Testis (tissue), 3 donors: ENCODE measurements around the gene PSENEN. TPM values are rescaled to one million over a fixed set of nuclear protein-coding genes. Genes with fewer than 3 reads are reported as not detected.

Source experiments
- DNase-seq: peaks from one replicate; pipeline ENCODE4 v3.0.0-alpha.2; 2019
- H3K27ac ChIP-seq, 2 donors: fragments of 200-600 bp; sonication (generic); one replicate each; pipeline ENCODE4 v1.5.1; 2019
- H3K27me3 ChIP-seq: fragments of 200-600 bp; sonication (generic); one replicate; pipeline ENCODE4 v1.5.1; 2019
- H3K36me3 ChIP-seq: fragments of 200-600 bp; sonication (generic); one replicate; pipeline ENCODE4 v1.5.1; 2017; ENCODE audit warnings: low read depth; ENCODE audit errors: missing control alignments
- H3K4me1 ChIP-seq: fragments of 200-600 bp; sonication (generic); one replicate; pipeline ENCODE4 v1.5.1; 2019
- H3K4me3 ChIP-seq, 2 donors: fragments of 200-600 bp; sonication (generic); one replicate each; pipeline ENCODE4 v1.5.1; 2017 to 2019
- H3K9me3 ChIP-seq: fragments of 200-600 bp; sonication (generic); one replicate; pipeline ENCODE4 v1.5.1; 2017
- CTCF ChIP-seq, 3 experiments: fragments of 450-650 bp in 2 of 3; fragments of 200-600 bp in 1 of 3; sonication (generic) in 1 of 3; IDR thresholded peaks; one replicate each; pipeline ENCODE4 v1.5.1; 2016 to 2019; ENCODE audit warnings: antibody characterized with exemption in 3 of 3, mild to moderate bottlenecking in 2 of 3, moderate library complexity in 1 of 3
- POLR2A ChIP-seq: fragments of 450-650 bp; IDR thresholded peaks from one replicate; pipeline ENCODE4 v1.6.1; 2017; ENCODE audit warnings: antibody characterized with exemption, mild to moderate bottlenecking, moderate library complexity
- whole genome bisulfite sequencing, 2 donors: methylation state at CpG; one replicate each; pipeline ENCODE4 v1.1.5; 2018; 5-methylcytosine and 5-hydroxymethylcytosine counted together
- intact Hi-C: fragments of 100-400 bp; cut with DNase I; formaldehyde crosslinking; loops from one replicate; pipeline ENCODE4 v1.15.1; 2023; ENCODE audit warnings: low total_unique reads
- polyA plus RNA-seq: library from polyadenylated mRNA; stranded (reverse); fragments of 350-450 nt; fragmentation: Illumina TruSeq; extraction: RNeasy Lipid Tissue Mini Kit (QIAGEN cat#74804); gene quantifications from one replicate; pipeline ENCODE4 v1.2.3, GENCODE V29; 2014; ENCODE audit warnings: low read depth, low replicate concordance; ENCODE audit not compliant: insufficient read depth
- total RNA-seq, 2 donors: library from RNA; depleted of rRNA; stranded (reverse); fragments of >200 nt; gene quantifications; one replicate each; pipeline ENCODE4 v1.2.3, GENCODE V29; 2016

Gene PSENEN
- total and polyA plus RNA-seq, 3 donors from 2014 or later = 100 to 303 (median 121) TPM

GRCh38 chr19:35759697-35760096, 14.2 kb downstream of the PSENEN start:
- no peaks in the 10 kb centered on the region for H3K9me3 ChIP-seq
- WGBS, 2 donors = 83 to 88% methylated on average over 1 to 2 of the region's 2 CpGs
- TF ChIP-seq POLR2A = no peak
- no peak for TF ChIP-seq CTCF (IDR thresholded peaks at IDR 0.05)
- no peak for DNase-seq
- H3K27me3 ChIP-seq = no peaks in the 10 kb centered on the region
- H3K4me3 ChIP-seq = no peak overlapping the region
- H3K27ac ChIP-seq = no peak overlapping the region
- intact Hi-C loops = no loop called here
- no peaks in the 10 kb centered on the region for H3K36me3 ChIP-seq
- H3K4me1 ChIP-seq = peaks cover 24% of the 10 kb centered on the region

- WGBS, 2 donors = 91 to 93% methylated on average over 4 of the region's 4 CpGs
- no peak for TF ChIP-seq POLR2A
- TF ChIP-seq CTCF (IDR thresholded peaks at IDR 0.05) = no peak
- intact Hi-C loops = no loop called here
- peaks cover 20% of the 10 kb centered on the region for H3K4me1 ChIP-seq
- no peaks in the 10 kb centered on the region for H3K27me3 ChIP-seq
- no peak overlapping the region for H3K4me3 ChIP-seq
- no peak overlapping the region for H3K27ac ChIP-seq
- H3K9me3 ChIP-seq = no peaks in the 10 kb centered on the region
- DNase-seq = no peak
- no peaks in the 10 kb centered on the region for H3K36me3 ChIP-seq
These were observed 15.4 kb downstream of the PSENEN start for GRCh38 chr19:35760711-35761349.

DNA sequence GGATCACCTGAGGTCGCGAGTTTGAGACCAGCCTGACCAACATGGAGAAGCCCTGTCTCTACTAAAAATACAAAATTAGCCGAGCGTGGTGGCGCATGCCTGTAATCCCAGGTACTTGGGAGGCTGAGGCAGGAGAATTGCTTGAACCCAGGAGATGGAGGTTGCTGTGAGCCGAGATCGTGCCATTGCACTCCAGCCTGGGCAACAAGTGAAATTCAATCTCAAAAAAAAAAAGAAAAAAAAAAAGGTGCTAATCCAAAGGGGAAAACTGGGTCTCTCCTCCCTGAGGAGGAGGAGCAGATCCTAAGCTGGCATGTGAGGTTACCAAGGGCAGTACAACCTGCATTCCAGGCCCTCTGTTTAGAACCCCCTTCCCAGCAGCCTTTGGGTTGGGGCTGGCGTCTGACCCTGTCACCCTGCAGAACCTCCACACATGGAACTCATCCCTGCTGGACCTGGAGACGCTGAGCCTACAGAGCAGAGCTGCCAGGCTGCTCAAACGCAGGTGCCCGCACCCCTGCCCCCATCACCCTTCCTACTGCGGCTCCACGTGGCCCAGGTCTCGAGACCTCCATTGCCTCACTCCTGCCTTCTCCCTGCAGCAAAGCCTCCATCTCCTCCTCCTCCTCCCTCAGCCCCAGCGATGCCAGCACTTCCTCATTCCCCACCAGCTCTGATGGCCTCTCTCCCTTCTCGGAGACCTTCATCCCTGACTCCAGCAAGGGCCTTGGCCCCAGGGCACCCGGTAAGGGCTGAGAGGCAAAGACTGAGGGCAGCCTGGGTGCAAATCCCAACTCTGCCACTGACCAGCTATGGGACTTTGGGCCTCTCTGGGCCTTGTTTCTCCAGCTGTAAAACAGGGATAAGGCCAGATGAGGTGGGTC, 19.2 kb downstream of the PSENEN start:
- H3K36me3 ChIP-seq = no peaks in the 10 kb centered on the region
- intact Hi-C loops = no loop called here
- H3K4me3 ChIP-seq = no peak overlapping the region
- no peak for DNase-seq
- H3K27ac ChIP-seq = no peak overlapping the region
- no peaks in the 10 kb centered on the region for H3K27me3 ChIP-seq
- 86 to 92% methylated on average over 17 of the region's 17 CpGs for WGBS, 2 donors
- no peak for TF ChIP-seq POLR2A
- no peak for TF ChIP-seq CTCF (IDR thresholded peaks at IDR 0.05)
- peaks cover 18% of the 10 kb centered on the region for H3K4me1 ChIP-seq
- no peaks in the 10 kb centered on the region for H3K9me3 ChIP-seq

GRCh38 chr19:35766571-35767104, 21.2 kb downstream of the PSENEN start:
- no peaks in the 10 kb centered on the region for H3K27me3 ChIP-seq
- H3K27ac ChIP-seq = no peak overlapping the region
- DNase-seq = no peak
- no peak overlapping the region for H3K4me3 ChIP-seq
- H3K9me3 ChIP-seq = no peaks in the 10 kb centered on the region
- WGBS, 2 donors = 78 to 80% methylated on average over 11 of the region's 11 CpGs
- H3K4me1 ChIP-seq = peaks cover 18% of the 10 kb centered on the region
- no peaks in the 10 kb centered on the region for H3K36me3 ChIP-seq
- TF ChIP-seq POLR2A = no peak
- no peak for TF ChIP-seq CTCF (IDR thresholded peaks at IDR 0.05)
- intact Hi-C loops = no loop called here
